ENCODE data around the gene B4GALT1. TPM values are rescaled to one million over a fixed set of nuclear protein-coding genes. Genes with fewer than 3 reads are reported as not detected.
"Not testable (repeated sequence)": the region's sequence is repeated elsewhere in the genome, so short reads cannot be mapped to it uniquely, and the experiment has no call there.

The B4GALT1 gene
- total RNA-seq, 1 donor from 2014 or later: 7.5 TPM

DNA sequence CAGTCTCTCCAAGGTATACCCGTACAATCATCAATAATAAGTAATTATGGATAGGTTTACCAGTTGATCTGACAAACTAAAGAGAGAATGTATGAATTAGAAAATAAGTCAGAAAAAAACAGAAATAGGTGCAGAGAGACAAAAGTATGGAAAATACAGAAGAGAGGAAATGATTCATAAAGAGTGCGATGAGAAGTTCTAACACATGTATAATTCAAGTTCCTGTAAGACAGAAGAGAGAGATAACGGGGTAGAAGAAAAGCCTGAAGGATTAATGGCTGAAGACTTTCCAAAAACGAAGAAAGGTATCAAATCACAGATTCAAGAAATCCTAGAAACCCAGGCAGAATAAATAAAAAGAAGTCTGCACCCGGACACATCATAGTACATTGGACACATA is 74.5 kb downstream of the B4GALT1 start:
- Histone ChIP-seq H3K9ac (no peak overlapping the region), H3K9me3 (ENCODE audit: low read depth) (no peaks in the 10 kb centered on the region), H3K79me2 (ENCODE audit: low read depth) (no peaks in the 10 kb centered on the region), H4K20me1 (ENCODE audit: low read depth) (no peaks in the 10 kb centered on the region), H3K36me3 (no peaks in the 10 kb centered on the region), H3K4me3 (no peak overlapping the region), H3K4me2 (no peak overlapping the region), H3K27me3 (peaks cover 9% of the 10 kb centered on the region), H3K4me1 (no peaks in the 10 kb centered on the region), H3K27ac (no peak overlapping the region), H2AFZ (replicated peaks) (no peak overlapping the region), H3F3A (ENCODE audit: low read depth) (no peaks in the 10 kb centered on the region)
- Mint-ChIP-seq H3K9me3 (no peaks in the 10 kb centered on the region), H3K36me3 (no peaks in the 10 kb centered on the region), H3K27ac (no peak overlapping the region), H3K27me3 (ENCODE audit: insufficient read depth, low read depth) (peaks cover 2% of the 10 kb centered on the region), H3K4me1 (no peaks in the 10 kb centered on the region), H3K4me3 (no peak overlapping the region)
- TF ChIP-seq EZH2 (IDR thresholded peaks at IDR 0.05) (no peak), EZH2phosphoT487 (IDR thresholded peaks at IDR 0.05) (no peak)
- TF ChIP-seq, protein P1, sequence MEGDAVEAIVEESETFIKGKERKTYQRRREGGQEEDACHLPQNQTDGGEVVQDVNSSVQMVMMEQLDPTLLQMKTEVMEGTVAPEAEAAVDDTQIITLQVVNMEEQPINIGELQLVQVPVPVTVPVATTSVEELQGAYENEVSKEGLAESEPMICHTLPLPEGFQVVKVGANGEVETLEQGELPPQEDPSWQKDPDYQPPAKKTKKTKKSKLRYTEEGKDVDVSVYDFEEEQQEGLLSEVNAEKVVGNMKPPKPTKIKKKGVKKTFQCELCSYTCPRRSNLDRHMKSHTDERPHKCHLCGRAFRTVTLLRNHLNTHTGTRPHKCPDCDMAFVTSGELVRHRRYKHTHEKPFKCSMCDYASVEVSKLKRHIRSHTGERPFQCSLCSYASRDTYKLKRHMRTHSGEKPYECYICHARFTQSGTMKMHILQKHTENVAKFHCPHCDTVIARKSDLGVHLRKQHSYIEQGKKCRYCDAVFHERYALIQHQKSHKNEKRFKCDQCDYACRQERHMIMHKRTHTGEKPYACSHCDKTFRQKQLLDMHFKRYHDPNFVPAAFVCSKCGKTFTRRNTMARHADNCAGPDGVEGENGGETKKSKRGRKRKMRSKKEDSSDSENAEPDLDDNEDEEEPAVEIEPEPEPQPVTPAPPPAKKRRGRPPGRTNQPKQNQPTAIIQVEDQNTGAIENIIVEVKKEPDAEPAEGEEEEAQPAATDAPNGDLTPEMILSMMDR (IDR thresholded peaks at IDR 0.05): no peak
- DNase-seq (ENCODE audit: low spot score): no peak

DNA sequence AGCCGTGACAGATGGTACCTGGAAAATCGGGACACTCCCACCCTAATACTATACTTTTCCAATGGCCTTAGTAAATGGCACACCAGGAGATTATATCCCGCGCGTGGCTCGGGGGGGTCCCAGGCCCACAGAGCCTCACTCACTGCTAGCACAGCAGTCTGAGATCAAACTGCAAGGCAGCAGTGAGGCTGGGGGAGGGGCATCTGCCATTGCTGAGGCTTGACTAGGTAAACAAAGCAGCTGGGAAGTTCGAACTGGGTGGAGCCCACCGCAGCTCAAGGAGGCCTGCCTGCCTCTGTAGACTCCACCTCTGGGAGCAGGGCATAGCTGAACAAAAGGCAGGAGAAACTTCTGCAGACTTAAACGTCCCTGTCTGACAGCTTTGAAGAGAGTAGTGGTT is 81.5 kb downstream of the B4GALT1 start:
- DNase-seq (ENCODE audit: low spot score); H4K20me1 ChIP-seq (ENCODE audit: low read depth); H3F3A ChIP-seq (ENCODE audit: low read depth); H3K27ac ChIP-seq; H3K27me3 Mint-ChIP-seq (ENCODE audit: insufficient read depth, low read depth); H3K4me2 ChIP-seq; H3K4me3 Mint-ChIP-seq; H3K4me1 Mint-ChIP-seq; H3K36me3 Mint-ChIP-seq; H3K4me3 ChIP-seq; H3K9me3 ChIP-seq (ENCODE audit: low read depth); H3K79me2 ChIP-seq (ENCODE audit: low read depth); H3K9ac ChIP-seq; H3K9me3 Mint-ChIP-seq; H3K27me3 ChIP-seq; H2AFZ ChIP-seq (replicated peaks); H3K4me1 ChIP-seq; H3K27ac Mint-ChIP-seq; H3K36me3 ChIP-seq: not testable (repeated sequence)

DNA sequence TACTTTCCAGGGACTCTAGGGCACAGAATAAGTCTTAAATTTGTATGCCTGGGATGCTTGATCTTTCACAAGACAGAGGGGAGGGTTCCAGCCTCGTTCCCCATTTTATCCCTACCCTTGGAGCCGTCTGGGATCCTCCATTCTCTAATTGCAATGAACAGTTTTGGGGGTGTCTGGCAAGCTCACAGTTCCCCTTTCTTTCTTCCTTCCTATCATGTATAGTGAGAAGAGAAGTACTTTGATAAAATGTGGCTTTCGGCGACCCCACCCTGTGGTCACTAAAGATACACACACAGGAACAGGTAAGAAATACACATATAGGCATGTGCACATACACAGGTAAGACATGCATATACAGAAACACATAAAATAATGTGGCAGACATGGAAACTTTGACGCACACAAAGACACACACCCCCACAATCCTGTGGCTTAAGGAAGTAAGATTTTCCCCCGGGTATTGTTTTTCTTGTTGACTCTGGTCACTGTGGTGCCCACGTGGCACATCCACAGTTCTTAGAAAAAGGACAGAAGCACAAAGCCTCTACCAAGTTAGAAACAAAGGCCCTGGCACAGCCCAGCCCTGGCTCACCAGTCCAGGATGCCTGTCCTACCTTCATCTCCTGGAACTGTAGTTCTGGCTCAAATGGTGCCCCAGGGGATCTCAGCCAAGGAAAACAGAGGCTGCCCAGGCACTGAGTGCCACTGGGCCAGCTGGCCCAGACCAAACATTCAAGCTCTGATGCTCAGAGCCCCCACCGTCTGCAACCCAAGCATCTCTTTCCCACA is 84.4 kb downstream of the B4GALT1 start:
- Mint-ChIP-seq H3K9me3 (no peaks in the 10 kb centered on the region), H3K4me3 (no peak overlapping the region), H3K27ac (peak overlapping the region; percentile 47), H3K36me3 (no peaks in the 10 kb centered on the region), H3K4me1 (no peaks in the 10 kb centered on the region), H3K27me3 (ENCODE audit: insufficient read depth, low read depth) (peaks cover 6% of the 10 kb centered on the region)
- Histone ChIP-seq H3K36me3 (no peaks in the 10 kb centered on the region), H3K79me2 (ENCODE audit: low read depth) (no peaks in the 10 kb centered on the region), H3F3A (ENCODE audit: low read depth) (no peaks in the 10 kb centered on the region), H4K20me1 (ENCODE audit: low read depth) (no peaks in the 10 kb centered on the region), H3K9ac (no peak overlapping the region), H3K4me3 (no peak overlapping the region), H3K27me3 (no peaks in the 10 kb centered on the region), H3K4me1 (no peaks in the 10 kb centered on the region), H3K9me3 (ENCODE audit: low read depth) (no peaks in the 10 kb centered on the region), H2AFZ (replicated peaks) (no peak overlapping the region), H3K4me2 (no peak overlapping the region), H3K27ac (no peak overlapping the region)
- no peak for DNase-seq (ENCODE audit: low spot score)
- TF ChIP-seq EZH2 (IDR thresholded peaks at IDR 0.05) (no peak), EZH2phosphoT487 (IDR thresholded peaks at IDR 0.05) (no peak)
- TF ChIP-seq, protein P1 (IDR thresholded peaks at IDR 0.05): no peak

DNA sequence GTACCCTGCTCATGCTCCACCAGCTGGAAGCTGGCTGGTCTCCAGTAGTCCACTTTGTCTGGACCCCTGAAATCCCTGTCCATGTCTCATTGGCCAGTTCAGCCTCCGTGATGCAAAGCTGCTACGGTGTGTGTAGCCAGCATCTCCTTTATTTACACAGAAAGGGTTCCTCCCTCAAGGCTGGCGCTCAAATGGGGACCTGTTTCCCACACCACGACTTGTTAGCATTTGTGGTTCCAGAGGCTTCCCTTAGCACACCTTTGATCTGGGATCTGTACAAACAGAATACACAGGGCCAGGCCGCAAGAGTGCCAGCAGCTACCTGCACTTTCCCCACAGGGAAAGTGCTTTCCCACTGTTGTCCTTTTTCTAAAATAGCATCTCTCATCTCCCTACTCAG is 85.0 kb downstream of the B4GALT1 start:
- peaks cover 3% of the 10 kb centered on the region for H3F3A ChIP-seq (ENCODE audit: low read depth)
- no peak overlapping the region for H2AFZ ChIP-seq (replicated peaks)
- Mint-ChIP-seq H3K36me3 (no peaks in the 10 kb centered on the region), H3K9me3 (no peaks in the 10 kb centered on the region), H3K27ac (peak overlapping the region; percentile 47), H3K27me3 (ENCODE audit: insufficient read depth, low read depth) (peaks cover 6% of the 10 kb centered on the region), H3K4me1 (no peaks in the 10 kb centered on the region), H3K4me3 (no peak overlapping the region)
- no peaks in the 10 kb centered on the region for H4K20me1 ChIP-seq (ENCODE audit: low read depth)
- no peak overlapping the region for H3K27ac ChIP-seq
- DNase-seq (ENCODE audit: low spot score): no peak
- no peak overlapping the region for H3K4me2 ChIP-seq
- no peaks in the 10 kb centered on the region for H3K4me1 ChIP-seq
- H3K9ac ChIP-seq: no peak overlapping the region
- no peaks in the 10 kb centered on the region for H3K79me2 ChIP-seq (ENCODE audit: low read depth)
- no peaks in the 10 kb centered on the region for H3K9me3 ChIP-seq (ENCODE audit: low read depth)
- H3K27me3 ChIP-seq: no peaks in the 10 kb centered on the region
- TF ChIP-seq EZH2 (IDR thresholded peaks at IDR 0.05) (no peak), EZH2phosphoT487 (IDR thresholded peaks at IDR 0.05) (no peak)
- TF ChIP-seq, protein P1 (IDR thresholded peaks at IDR 0.05): no peak
- no peak overlapping the region for H3K4me3 ChIP-seq
- no peaks in the 10 kb centered on the region for H3K36me3 ChIP-seq

All from neural progenitor cell (in vitro differentiated cells).